ENCODE results near the gene MACROD2.

DNA sequence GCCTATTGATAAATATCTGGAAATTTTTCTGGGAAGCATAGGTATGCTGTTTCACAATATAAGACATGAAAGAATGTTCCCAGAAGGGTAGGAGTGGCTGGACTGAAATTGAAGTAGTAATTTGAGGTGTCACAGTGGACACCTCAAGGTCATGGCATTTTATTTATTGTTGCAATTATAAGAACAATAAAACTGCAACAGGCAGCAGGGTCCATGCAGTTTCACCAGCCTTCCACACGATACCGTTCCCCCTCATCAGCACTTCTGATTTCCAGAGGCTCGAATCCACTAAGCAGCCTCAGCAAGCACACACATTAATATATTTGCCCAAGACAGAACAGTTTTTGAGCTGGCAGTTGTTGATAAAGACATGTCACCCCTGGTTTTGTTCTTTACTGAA, 1540.5 kb downstream of the MACROD2 start:
- TF ChIP-seq CTCF (conservative IDR thresholded peaks at IDR 0.05; ENCODE audit: low read depth, low read length) (no peak), EZH2 (IDR thresholded peaks at IDR 0.05; ENCODE audit: borderline replicate concordance, low read depth, low read length, poor library complexity, severe bottlenecking) (no peak)
